Globus pallidus (tissue), 1 donor: ENCODE results near the gene VPS18.

Source experiments
- DNase-seq: peaks from one replicate; pipeline ENCODE4 v3.0.0-alpha.2; 2015; ENCODE audit warnings: low spot score

Gene VPS18

GRCh38 chr15:40871749-40872617 lies 22.3 kb upstream of the VPS18 start:
- no peak for DNase-seq

GRCh38 chr15:40872791-40873693 lies 21.2 kb upstream of the VPS18 start:
- no peak for DNase-seq

GRCh38 chr15:40873694-40874561 lies 20.3 kb upstream of the VPS18 start, which contains the start of gene RHOV:
RHOV (minus strand) TSS chr15:40874234; CDS start chr15:40874139, 95 bp downstream.
- no peak for DNase-seq

- DNase-seq, result no peak
Observed at GRCh38 chr15:40875991-40876730, 18.1 kb upstream of the VPS18 start.

GRCh38 chr15:40877694-40878093 lies 16.6 kb upstream of the VPS18 start:
- DNase-seq, result no peak

GRCh38 chr15:40878785-40879184 lies 15.5 kb upstream of the VPS18 start:
- DNase-seq, result no peak

GRCh38 chr15:40879609-40880008 lies 14.6 kb upstream of the VPS18 start:
- no peak for DNase-seq

GRCh38 chr15:40881351-40881750 lies 12.9 kb upstream of the VPS18 start:
- DNase-seq, result no peak

- DNase-seq, result no peak
Observed at GRCh38 chr15:40886586-40886985, 7.7 kb upstream of the VPS18 start.

GRCh38 chr15:40889112-40889511 lies 5.1 kb upstream of the VPS18 start:
- no peak for DNase-seq

GRCh38 chr15:40891138-40891537 lies 3.1 kb upstream of the VPS18 start:
- no peak for DNase-seq

- no peak for DNase-seq
Observed at GRCh38 chr15:40891810-40892446, 2.3 kb upstream of the VPS18 start.

GRCh38 chr15:40892447-40893012 lies 1.7 kb upstream of the VPS18 start:
- DNase-seq, result no peak

- DNase-seq, result no peak
Observed at GRCh38 chr15:40893019-40893670, 1.1 kb upstream of the VPS18 start.

GRCh38 chr15:40894681-40895448 lies 615 bp downstream of the VPS18 start:
- DNase-seq, result no peak

GRCh38 chr15:40899536-40900207 lies 5.4 kb downstream of the VPS18 start:
- no peak for DNase-seq

GRCh38 chr15:40900256-40901052 lies 6.2 kb downstream of the VPS18 start:
- no peak for DNase-seq

- DNase-seq, result no peak
Observed at GRCh38 chr15:40901053-40901443, 6.8 kb downstream of the VPS18 start.
